Activated CD4-positive, alpha-beta T cell treated with anti-CD3 and anti-CD28 coated beads, Interleukin-2, amount 10 ng/mL, durations not matched to agents 7 days and 5 days (primary cell): ENCODE data around the gene FBF1. TPM values are rescaled to one million over a fixed set of nuclear protein-coding genes. Genes with fewer than 3 reads are reported as not detected.

Experiments
- total RNA-seq, 2 experiments: library from RNA; stranded (reverse); gene quantifications; one replicate each; pipeline ENCODE4 v1.2.3, GENCODE V29; 2021

Gene FBF1
- total RNA-seq, 2 experiments from 2014 or later: 21.7 to 23.5 TPM

Other genes starting within 250 kb of the FBF1 start
- gene ITGB4, start 219.6 kb downstream of the FBF1 start, total RNA-seq: under 1 TPM; 0.55 to 0.96 TPM
- 10 to 100 TPM; 40.9 to 44.7 TPM for gene GALK1, start 175.8 kb downstream of the FBF1 start, total RNA-seq
- 10 to 100 TPM; 27.1 to 28.7 TPM for gene UNK, start 156.2 kb downstream of the FBF1 start, total RNA-seq
- gene UNC13D, start 96.6 kb downstream of the FBF1 start, total RNA-seq: 100 to 1,000 TPM; 161 to 182 TPM
- 10 to 100 TPM; 76.8 to 83.5 TPM for gene WBP2, start 85.7 kb downstream of the FBF1 start, total RNA-seq
- gene TRIM47, start 62.5 kb downstream of the FBF1 start, total RNA-seq: 10 to 100 TPM; 33.9 to 43.4 TPM
- gene TRIM65, start 44.1 kb downstream of the FBF1 start, total RNA-seq: 10 to 100 TPM; 26.5 to 28.7 TPM
- gene MRPL38, start 36.2 kb downstream of the FBF1 start, total RNA-seq: 10 to 100 TPM; 95.9 to 97.5 TPM
- 10 to 100 TPM; 27.8 to 34.7 TPM for gene ACOX1, start 38.1 kb upstream of the FBF1 start, total RNA-seq
- 10 to 100 TPM; 12.5 to 17.1 TPM for gene TEN1, start 38.2 kb upstream of the FBF1 start, total RNA-seq
- gene CDK3, start 59.8 kb upstream of the FBF1 start, total RNA-seq: 1 to 10 TPM; 6.9 to 7.1 TPM
- under 1 TPM; 0.02 to 0.05 TPM for gene EVPL, start 86.3 kb upstream of the FBF1 start, total RNA-seq
- gene SRP68, start 131.5 kb upstream of the FBF1 start, total RNA-seq: 10 to 100 TPM; 91.3 to 96.0 TPM
- gene GALR2, start 133.7 kb upstream of the FBF1 start, total RNA-seq: under 1 TPM; 0.15 TPM
- gene ZACN, start 138.1 kb upstream of the FBF1 start, total RNA-seq: under 1 TPM in 1 of 2 experiments, not detected in 1; 0.27 TPM
- 100 to 1,000 TPM; 140 to 147 TPM for gene EXOC7, start 162.7 kb upstream of the FBF1 start, total RNA-seq
- gene FOXJ1, start 200.2 kb upstream of the FBF1 start, total RNA-seq: under 1 TPM; 0.20 to 0.48 TPM